GM13977 (cell line): Measurements from ENCODE around the gene ATN1.
"Not testable (repeated sequence)": the region's sequence is repeated elsewhere in the genome, so short reads cannot be mapped to it uniquely, and the experiment has no call there.

Experiments
- DNase-seq: peaks from one replicate; pipeline ENCODE4 v3.0.0; 2012; ENCODE audit warnings: low spot score
- CTCF ChIP-seq: IDR thresholded peaks from 2 replicates; pipeline ENCODE4 v1.5.1; 2012; ENCODE audit warnings: mild to moderate bottlenecking, control low read depth; ENCODE audit not compliant: insufficient read depth; ENCODE audit errors: extremely low read depth, missing control alignments
- in situ Hi-C: fragments of 300-500 bp; cut with MboI; formaldehyde crosslinking; loops from one replicate; pipeline ENCODE4 v1.12.0; 2022; ENCODE audit warnings: low sequenced_read_pairs, low pct_unique_long_range_greater_than_20kb, mixed read lengths, inconsistent platforms; ENCODE audit not compliant: unreplicated experiment

Gene ATN1

GRCh38 chr12:6888360-6888759 is 39.4 kb upstream of the ATN1 start:
- in situ Hi-C loops = no loop called here
- DNase-seq = no peak
- no peak for TF ChIP-seq CTCF

GRCh38 chr12:6888794-6889193 is 39.0 kb upstream of the ATN1 start:
- in situ Hi-C loops, DNase-seq: not testable (repeated sequence)

GRCh38 chr12:6889775-6890573 is 37.8 kb upstream of the ATN1 start:
- DNase-seq, in situ Hi-C loops: not testable (repeated sequence)

GRCh38 chr12:6890789-6891645 is 36.7 kb upstream of the ATN1 start:
- DNase-seq = peak; percentile 98
- TF ChIP-seq CTCF = peak; percentile 92
- in situ Hi-C loops = no loop called here

GRCh38 chr12:6891646-6892001 is 36.1 kb upstream of the ATN1 start:
- DNase-seq = no peak
- in situ Hi-C loops = no loop called here

GRCh38 chr12:6892683-6893082 is 35.1 kb upstream of the ATN1 start:
- DNase-seq, in situ Hi-C loops: not testable (repeated sequence)

More at GRCh38 chr12:6891646-6892001, 36.1 kb upstream of the ATN1 start:
- TF ChIP-seq CTCF = no peak

- TF ChIP-seq CTCF = no peak
- no peak for DNase-seq
- in situ Hi-C loops = no loop called here
These were observed 33.4 kb upstream of the ATN1 start for GRCh38 chr12:6894321-6894720.

GRCh38 chr12:6896846-6897435 is 30.8 kb upstream of the ATN1 start:
- no peak for TF ChIP-seq CTCF
- in situ Hi-C loops = no loop called here
- DNase-seq = no peak
